Transverse colon (tissue), 4 donors: ENCODE data around the gene KPNB1. TPM values are rescaled to one million over a fixed set of nuclear protein-coding genes. Genes with fewer than 3 reads are reported as not detected.

Source experiments
- DNase-seq: peaks from one replicate; pipeline ENCODE4 v3.0.0-alpha.2; 2019
- H3K27ac ChIP-seq, 4 donors: fragments of 200-600 bp; sonication (generic); 2 replicates each; pipeline ENCODE4 v1.5.1; 2016 to 2018; ENCODE audit warnings: inconsistent platforms in 4 of 4
- H3K27me3 ChIP-seq: fragments of 200-600 bp; sonication (generic); 2 replicates; pipeline ENCODE4 v1.5.1; 2017; ENCODE audit warnings: inconsistent platforms
- H3K36me3 ChIP-seq, 4 donors: fragments of 200-600 bp; sonication (generic); 2 replicates each; pipeline ENCODE4 v1.5.1; 2017 to 2019; ENCODE audit warnings: inconsistent platforms in 4 of 4
- H3K4me1 ChIP-seq, 4 donors: fragments of 200-600 bp; sonication (generic); 2 replicates each; pipeline ENCODE4 v1.5.1; 2017 to 2020; ENCODE audit warnings: inconsistent platforms in 4 of 4
- H3K4me3 ChIP-seq, 4 donors: fragments of 200-600 bp; sonication (generic); 1 replicate in 1 of 4; 2 replicates in 3 of 4; pipeline versions ENCODE4 v1.5.1 to v1.6.1; 2017 to 2019; ENCODE audit warnings: inconsistent platforms in 4 of 4
- H3K9me3 ChIP-seq, 2 donors: fragments of 200-600 bp; sonication (generic); 2 replicates each; pipeline ENCODE4 v1.5.1; 2017 to 2019; ENCODE audit warnings: inconsistent platforms in 2 of 2
- CTCF ChIP-seq, 5 experiments: fragments of 200-600 bp in 3 of 5; fragments of 450-650 bp in 2 of 5; sonication (generic) in 3 of 5; IDR thresholded peaks; 1 replicate in 2 of 5; 2 replicates in 3 of 5; pipeline ENCODE4 v1.5.1; 2016 to 2017; ENCODE audit warnings: antibody characterized with exemption in 5 of 5, inconsistent platforms in 3 of 5, mild to moderate bottlenecking in 2 of 5, moderate library complexity in 1 of 5
- EP300 ChIP-seq: sonication (generic); formaldehyde crosslinking; IDR thresholded peaks from one replicate; pipeline ENCODE4 v1.6.1; 2017; ENCODE audit warnings: antibody characterized with exemption, low read depth
- POLR2A ChIP-seq: fragments of 450-650 bp; IDR thresholded peaks from one replicate; pipeline ENCODE4 v1.6.1; 2016; ENCODE audit warnings: antibody characterized with exemption, mild to moderate bottlenecking, moderate library complexity
- POLR2AphosphoS5 ChIP-seq, 3 donors: sonication (generic); formaldehyde crosslinking; IDR thresholded peaks; one replicate each; pipeline ENCODE4 v1.6.1; 2016; ENCODE audit warnings: antibody characterized with exemption in 3 of 3
- WGBS, 2 donors: methylation state at CpG; one replicate each; pipeline ENCODE4 v1.1.5; 2018; ENCODE audit warnings: low coverage in 1 of 2; 5-methylcytosine and 5-hydroxymethylcytosine counted together
- in situ Hi-C, 4 donors: fragments of 200-750 bp; cut with MboI; loops; one replicate each; pipeline versions ENCODE4 v1.15.0 to v1.15.1; 2017; ENCODE audit warnings: low sequenced_read_pairs in 3 of 4, low pct_ligation_motif_present in 1 of 4, low pct_unique_long_range_greater_than_20kb in 1 of 4
- intact Hi-C: fragments of 100-400 bp; cut with DNase I; formaldehyde crosslinking; loops from one replicate; pipeline ENCODE4 v1.15.1; 2023; ENCODE audit warnings: low total_unique reads
- total RNA-seq, 4 donors: library from RNA; depleted of rRNA; stranded (reverse); fragments of >200 nt; gene quantifications; one replicate each; pipeline ENCODE4 v1.1.0, GENCODE V29; 2016

Gene KPNB1
- total RNA-seq, 4 donors from 2014 or later = 39.2 to 176 (median 133) TPM

DNA sequence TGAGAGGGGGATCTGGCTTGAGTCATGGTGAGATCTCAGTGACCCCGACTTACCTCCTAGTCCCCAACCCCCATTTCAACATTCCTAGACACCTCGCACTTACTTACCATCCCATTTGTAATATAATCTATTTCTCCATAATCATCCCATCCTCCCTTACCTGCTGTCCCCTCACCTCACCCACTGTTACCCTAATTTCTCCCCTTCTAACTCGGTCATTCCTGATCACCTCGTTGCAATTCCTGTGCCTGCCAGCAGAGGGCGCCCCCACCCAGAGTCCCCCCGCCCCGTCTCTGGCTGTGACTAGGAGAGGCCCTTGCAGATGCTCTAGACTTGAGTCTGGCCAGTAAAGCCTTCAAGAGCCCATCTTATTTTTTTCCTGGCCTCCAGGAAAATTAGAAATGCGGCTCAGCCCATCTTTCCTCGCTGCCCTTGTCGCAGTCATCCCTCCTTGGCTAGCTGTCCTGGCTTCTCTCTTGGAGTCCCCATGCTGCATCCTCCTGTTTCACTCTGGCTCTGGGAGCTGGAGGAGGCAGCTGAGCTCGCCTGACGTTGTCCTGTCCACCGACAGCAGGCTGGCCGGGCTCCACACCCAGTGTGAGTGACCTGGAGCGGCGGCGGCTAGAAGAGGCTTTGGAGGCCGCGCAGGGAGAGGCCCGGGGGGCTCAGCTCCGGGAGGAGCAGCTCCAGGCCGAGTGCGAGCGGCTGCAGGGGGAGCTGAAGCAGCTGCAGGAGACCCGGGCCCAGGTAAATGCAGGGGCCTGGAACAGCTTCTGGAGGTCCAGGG, 49.2 kb downstream of the KPNB1 start:
- in situ Hi-C loops (loop anchor here in 1 of 4 donors (10.0 kb wide), 1 partner anchor 96 kb away; no protein-coding TSS in a partner anchor), intact Hi-C loops (no loop called here)
- H3K36me3 ChIP-seq = no peaks in the 10 kb centered on the region
- H3K27me3 ChIP-seq = peaks cover 16% of the 10 kb centered on the region
- no peaks in the 10 kb centered on the region for H3K9me3 ChIP-seq
- H3K4me1 ChIP-seq = peaks cover 0 to 29% (median 8%) of the 10 kb centered on the region in 4 donors
- DNase-seq = peak; percentile 67
- no peak for TF ChIP-seq POLR2AphosphoS5 (IDR thresholded peaks at IDR 0.05)
- TF ChIP-seq POLR2A = no peak
- no peak for TF ChIP-seq EP300
- TF ChIP-seq CTCF (IDR thresholded peaks at IDR 0.05) = peak; percentile 83 to 99 (median 98)
- H3K27ac ChIP-seq = no peak overlapping the region
- no peak overlapping the region for H3K4me3 ChIP-seq
- 43 to 65% methylated on average over 2 to 25 of the region's 25 CpGs for WGBS, 2 donors

DNA sequence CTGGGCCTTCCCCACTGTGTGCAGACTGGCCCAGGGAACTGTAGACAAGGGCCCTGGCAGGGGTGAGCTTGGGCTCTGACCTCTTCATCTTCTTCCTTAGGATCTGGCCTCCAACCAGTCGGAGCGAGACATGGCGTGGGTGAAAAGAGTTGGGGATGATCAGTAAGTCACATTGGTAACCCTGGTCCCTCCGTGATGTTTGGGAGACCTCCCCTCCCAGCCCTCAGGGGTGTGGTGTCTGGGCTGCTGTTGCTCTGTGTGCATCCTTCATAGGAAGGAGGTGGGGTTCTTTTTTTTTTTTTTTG, 49.8 kb downstream of the KPNB1 start:
- WGBS, 2 donors = 84 to 100% methylated on average over 1 to 2 of the region's 4 CpGs

GRCh38 chr17:47700471-47701449, 51.0 kb downstream of the KPNB1 start:
- Histone ChIP-seq H3K9me3 (no peaks in the 10 kb centered on the region), H3K4me3 (no peak overlapping the region), H3K36me3 (no peaks in the 10 kb centered on the region), H3K4me1 (peaks cover 0 to 18% (median 0%) of the 10 kb centered on the region in 4 donors), H3K27ac (no peak overlapping the region), H3K27me3 (no peaks in the 10 kb centered on the region)
- no peak for TF ChIP-seq CTCF (IDR thresholded peaks at IDR 0.05)
- no peak for TF ChIP-seq POLR2AphosphoS5 (IDR thresholded peaks at IDR 0.05)
- TF ChIP-seq EP300 = no peak
- TF ChIP-seq POLR2A = no peak
- intact Hi-C loops (no loop called here), in situ Hi-C loops (no loop called here)
- WGBS, 2 donors = 70 to 91% methylated on average over 2 to 13 of the region's 13 CpGs
- no peak for DNase-seq

More for the DNA sequence above, 49.8 kb downstream of the KPNB1 start:
- Histone ChIP-seq H3K4me1 (peaks cover 0 to 24% (median 8%) of the 10 kb centered on the region in 4 donors), H3K27ac (no peak overlapping the region), H3K4me3 (no peak overlapping the region), H3K9me3 (no peaks in the 10 kb centered on the region), H3K36me3 (no peaks in the 10 kb centered on the region), H3K27me3 (peaks cover 12% of the 10 kb centered on the region)
- no peak for TF ChIP-seq CTCF (IDR thresholded peaks at IDR 0.05)
- no peak for TF ChIP-seq POLR2A
- TF ChIP-seq EP300 = no peak
- TF ChIP-seq POLR2AphosphoS5 (IDR thresholded peaks at IDR 0.05) = no peak
- intact Hi-C loops (no loop called here), in situ Hi-C loops (loop anchor here in 1 of 4 donors (10.0 kb wide), 1 partner anchor 95 kb away; no protein-coding TSS in a partner anchor)
- DNase-seq = no peak

GRCh38 chr17:47701608-47702007, 51.9 kb downstream of the KPNB1 start:
- Histone ChIP-seq H3K4me1 (peaks cover 0 to 21% (median 2%) of the 10 kb centered on the region in 4 donors), H3K4me3 (no peak overlapping the region), H3K36me3 (no peaks in the 10 kb centered on the region), H3K27ac (no peak overlapping the region), H3K27me3 (no peaks in the 10 kb centered on the region), H3K9me3 (no peaks in the 10 kb centered on the region)
- intact Hi-C loops = no loop called here
- WGBS, 2 donors = 91 to 100% methylated on average over 1 to 4 of the region's 4 CpGs
- TF ChIP-seq CTCF (IDR thresholded peaks at IDR 0.05) = no peak
- no peak for TF ChIP-seq EP300
- in situ Hi-C loops = no loop called here
- DNase-seq = no peak
